AG04450 (cell line): ENCODE results near the gene TDRD10. TPM values are rescaled to one million over a fixed set of nuclear protein-coding genes. Genes with fewer than 3 reads are reported as not detected.

ENCODE experiments used
- CTCF ChIA-PET: fragments of 300-600, 350-600 bp; formaldehyde crosslinking; extraction: SDS; loops from one replicate; lab custom pipeline; 2022; ENCODE audit warnings: antibody characterized with exemption, inconsistent platforms; lab: Charles Lee
- POLR2A ChIA-PET: fragments of 350-600 bp; formaldehyde crosslinking; extraction: SDS; loops from one replicate; lab custom pipeline; 2021; ENCODE audit warnings: antibody characterized with exemption, inconsistent platforms; lab: Yijun Ruan, JAX
- DNase-seq: peaks from one replicate; pipeline ENCODE4 v3.0.0-alpha.2; 2011; ENCODE audit warnings: low read depth, low spot score
- H3K27ac ChIP-seq: one replicate; pipeline ENCODE4 v1.5.1; 2012; ENCODE audit warnings: low read depth, low read length, control low read depth
- H3K27me3 ChIP-seq: one replicate; pipeline ENCODE4 v1.6.0; 2012; ENCODE audit warnings: low read length; ENCODE audit not compliant: control insufficient read depth, insufficient read depth
- H3K4me3 ChIP-seq: 2 replicates; pipeline ENCODE4 v1.5.1; 2011; ENCODE audit warnings: mild to moderate bottlenecking, low read depth, low read length, control low read depth
- H3K9me3 ChIP-seq: 2 replicates; pipeline ENCODE4 v1.5.1; 2012; ENCODE audit warnings: low read length; ENCODE audit not compliant: control insufficient read depth, insufficient read depth
- polyA plus RNA-seq: library from polyadenylated mRNA; depleted of rRNA; stranded (reverse); fragments of >200 nt; gene quantifications from 2 replicates; pipeline ENCODE4 v1.2.3, GENCODE V29; 2011
- TF ChIP-seq, protein P1 (sequence below): IDR thresholded peaks from 2 replicates; pipeline ENCODE4 v1.5.1; 2011; ENCODE audit warnings: low read depth, low read length, control low read depth, inconsistent platforms

Gene TDRD10
- polyA plus RNA-seq, 1 experiment, result not detected

DNA sequence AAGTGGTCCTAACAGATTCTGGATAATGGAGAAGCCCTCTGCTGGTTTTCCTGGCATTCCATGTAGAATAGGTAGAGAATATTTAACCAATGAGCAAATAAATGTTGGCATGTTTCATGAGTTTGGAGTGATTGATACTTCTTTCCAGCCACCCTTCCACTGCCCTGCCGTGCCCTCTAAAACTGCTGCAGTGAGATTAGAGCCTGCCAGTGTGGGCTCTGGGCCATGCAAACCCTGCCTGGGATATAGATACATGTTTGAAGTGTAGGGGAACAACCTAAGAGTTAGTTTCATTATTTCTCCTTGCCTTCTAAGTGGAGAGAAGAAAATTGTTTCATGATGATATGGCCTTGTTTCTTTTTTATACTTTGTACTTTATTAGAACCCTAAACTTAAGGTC is 46.0 kb downstream of the TDRD10 start:
- no peak overlapping the region for H3K27ac ChIP-seq
- H3K27me3 ChIP-seq, result peaks cover 8% of the 10 kb centered on the region
- TF ChIP-seq, protein P1, sequence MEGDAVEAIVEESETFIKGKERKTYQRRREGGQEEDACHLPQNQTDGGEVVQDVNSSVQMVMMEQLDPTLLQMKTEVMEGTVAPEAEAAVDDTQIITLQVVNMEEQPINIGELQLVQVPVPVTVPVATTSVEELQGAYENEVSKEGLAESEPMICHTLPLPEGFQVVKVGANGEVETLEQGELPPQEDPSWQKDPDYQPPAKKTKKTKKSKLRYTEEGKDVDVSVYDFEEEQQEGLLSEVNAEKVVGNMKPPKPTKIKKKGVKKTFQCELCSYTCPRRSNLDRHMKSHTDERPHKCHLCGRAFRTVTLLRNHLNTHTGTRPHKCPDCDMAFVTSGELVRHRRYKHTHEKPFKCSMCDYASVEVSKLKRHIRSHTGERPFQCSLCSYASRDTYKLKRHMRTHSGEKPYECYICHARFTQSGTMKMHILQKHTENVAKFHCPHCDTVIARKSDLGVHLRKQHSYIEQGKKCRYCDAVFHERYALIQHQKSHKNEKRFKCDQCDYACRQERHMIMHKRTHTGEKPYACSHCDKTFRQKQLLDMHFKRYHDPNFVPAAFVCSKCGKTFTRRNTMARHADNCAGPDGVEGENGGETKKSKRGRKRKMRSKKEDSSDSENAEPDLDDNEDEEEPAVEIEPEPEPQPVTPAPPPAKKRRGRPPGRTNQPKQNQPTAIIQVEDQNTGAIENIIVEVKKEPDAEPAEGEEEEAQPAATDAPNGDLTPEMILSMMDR, result no peak

DNA sequence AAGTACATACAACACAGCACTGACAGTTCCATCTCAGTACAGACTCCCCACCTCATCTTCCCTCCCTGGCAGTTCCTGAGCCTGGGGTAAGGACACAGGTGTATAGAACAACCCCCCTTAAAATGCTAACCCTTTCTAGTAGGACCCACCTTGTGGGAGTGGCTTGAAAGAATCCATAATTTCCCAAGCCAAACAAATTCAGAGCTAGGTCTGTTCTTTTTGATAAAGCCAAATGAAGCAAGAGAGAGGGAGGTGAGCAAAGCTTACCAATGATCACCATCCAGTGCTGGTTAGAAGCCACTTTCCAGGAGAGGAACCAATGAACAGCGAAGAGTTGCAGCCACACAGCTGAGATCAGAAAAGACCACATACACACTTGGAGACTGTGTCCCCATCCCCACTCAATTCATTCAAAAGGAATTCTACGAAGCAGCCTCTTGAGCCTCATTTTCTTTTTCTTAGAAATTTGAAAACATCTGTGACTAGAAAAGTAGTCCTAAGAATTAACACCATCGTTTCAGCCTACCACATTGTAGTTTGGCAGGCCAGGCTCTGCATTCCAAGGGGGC is 47.3 kb downstream of the TDRD10 start:
- Histone ChIP-seq H3K9me3 (no peaks in the 10 kb centered on the region), H3K27me3 (peaks cover 4% of the 10 kb centered on the region), H3K27ac (no peak overlapping the region), H3K4me3 (no peak overlapping the region)
- ChIA-PET POLR2A (no interaction called here), CTCF (interaction anchor here (0.5 to 1.2 kb wide), 4 partner anchors 67 to 527 kb away, joined by 3 to 7 read pairs (median 4); no protein-coding TSS in a partner anchor)
- TF ChIP-seq, protein P1, result no peak
- no peak for DNase-seq

More for the DNA sequence above, 46.0 kb downstream of the TDRD10 start:
- DNase-seq, result no peak
- no peaks in the 10 kb centered on the region for H3K9me3 ChIP-seq
- ChIA-PET POLR2A (no interaction called here), CTCF (interaction anchor here (1.2 to 2.7 kb wide), 4 partner anchors 65 to 506 kb away, joined by 3 to 9 read pairs (median 4); partner anchors contain the start of gene HAX1)
- H3K4me3 ChIP-seq, result no peak overlapping the region

DNA sequence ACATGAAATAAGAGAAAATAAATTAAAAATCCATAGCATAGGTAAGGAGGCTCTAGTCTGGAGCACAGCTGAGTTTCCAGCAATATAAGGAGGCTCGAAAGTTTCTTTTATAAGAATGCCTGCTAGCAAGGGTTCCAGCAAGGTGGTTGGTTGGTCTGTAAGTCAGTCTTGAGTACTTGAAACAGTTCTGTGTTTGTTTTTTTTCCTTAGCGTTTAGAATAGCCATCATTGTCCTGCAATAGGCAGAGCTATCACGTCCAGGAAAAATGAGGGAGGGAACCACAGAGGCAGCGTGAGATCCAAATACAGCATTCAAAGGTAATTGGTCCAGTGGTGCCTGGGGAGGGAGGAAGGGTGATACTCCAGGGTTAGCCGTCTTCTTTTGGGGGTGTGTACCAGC is 48.1 kb downstream of the TDRD10 start:
- ChIA-PET POLR2A (no interaction called here), CTCF (interaction anchor here (0.5 to 0.6 kb wide), 2 partner anchors 73 to 528 kb away, joined by 3 to 7 read pairs; no protein-coding TSS in a partner anchor)
- TF ChIP-seq, protein P1, result no peak
- Histone ChIP-seq H3K9me3 (no peaks in the 10 kb centered on the region), H3K4me3 (no peak overlapping the region), H3K27ac (no peak overlapping the region), H3K27me3 (no peaks in the 10 kb centered on the region)
- DNase-seq, result no peak

DNA sequence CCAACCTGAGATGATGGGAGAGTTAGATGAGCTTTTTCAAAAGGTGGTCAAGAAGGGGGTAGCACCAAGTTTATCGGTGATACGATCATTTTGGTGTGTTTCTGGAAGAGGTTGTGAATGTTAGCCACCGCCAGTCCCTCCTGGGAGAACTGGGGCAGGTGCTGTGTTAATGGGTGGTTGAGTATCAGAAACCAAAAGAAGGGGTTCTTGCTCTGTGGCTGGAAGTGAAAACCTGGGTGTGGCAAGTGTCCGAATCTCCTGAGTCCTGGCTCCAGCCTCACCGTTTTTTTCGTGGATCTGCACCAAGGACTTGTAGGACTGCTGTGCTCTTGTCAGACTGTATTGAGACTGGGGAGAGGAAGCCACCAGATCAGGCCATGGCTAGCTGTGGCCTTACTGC is 48.6 kb downstream of the TDRD10 start:
- Histone ChIP-seq H3K9me3 (no peaks in the 10 kb centered on the region), H3K27me3 (no peaks in the 10 kb centered on the region), H3K27ac (no peak overlapping the region), H3K4me3 (no peak overlapping the region)
- CTCF ChIA-PET, result no interaction called here
- TF ChIP-seq, protein P1, result no peak
- no peak for DNase-seq
- POLR2A ChIA-PET, result no interaction called here

DNA sequence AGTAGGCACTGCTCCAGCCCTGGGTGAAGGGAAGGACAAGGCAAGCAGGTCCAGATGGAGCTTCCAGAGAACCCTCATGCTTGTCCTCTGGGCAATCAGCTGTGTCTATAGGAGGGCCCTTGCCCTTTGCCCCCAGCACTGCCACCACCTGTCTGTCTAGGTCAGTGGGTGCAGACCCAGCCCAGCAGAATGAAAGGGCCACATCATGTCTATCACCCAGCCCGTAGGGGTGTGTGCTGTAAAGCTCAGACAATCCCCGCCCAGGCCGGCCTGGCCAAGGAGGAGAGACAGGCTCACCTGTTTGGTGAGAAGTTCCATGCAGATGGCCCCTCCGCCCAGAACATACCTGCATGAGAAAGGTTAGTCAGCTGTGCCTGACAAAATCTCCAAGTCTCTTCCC is 49.5 kb downstream of the TDRD10 start:
- H3K27ac ChIP-seq, result no peak overlapping the region
- ChIA-PET CTCF (no interaction called here), POLR2A (no interaction called here)
- no peak overlapping the region for H3K4me3 ChIP-seq
- no peaks in the 10 kb centered on the region for H3K9me3 ChIP-seq
- H3K27me3 ChIP-seq, result no peaks in the 10 kb centered on the region
- DNase-seq, result no peak
- TF ChIP-seq, protein P1, result no peak
